Measurements from ENCODE around the gene PACSIN2. TPM values are rescaled to one million over a fixed set of nuclear protein-coding genes. Genes with fewer than 3 reads are reported as not detected.

The PACSIN2 gene
- total and polyA plus RNA-seq, 8 donors: 63.4 to 149 (median 66.2) TPM

DNA sequence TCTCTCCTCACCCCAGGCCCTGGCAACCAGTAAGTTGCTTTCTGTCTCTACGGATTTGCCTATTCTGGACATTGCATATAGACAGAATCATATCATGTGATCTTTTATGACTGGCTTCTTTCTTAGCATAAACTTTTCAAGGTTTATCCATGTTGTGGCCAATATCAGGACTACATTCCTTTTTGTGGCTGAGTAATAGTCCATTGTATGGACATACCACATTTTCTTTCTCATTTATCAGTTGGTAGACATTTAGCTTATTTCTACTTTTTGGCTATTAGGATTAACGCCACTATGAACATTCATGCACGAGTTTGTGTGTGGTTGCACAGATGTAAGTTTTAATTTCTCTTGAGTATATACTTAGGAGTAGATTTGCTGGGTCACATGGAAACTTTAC is 193.6 kb downstream of the PACSIN2 start:
- H3K4me1 ChIP-seq: peaks cover 4 to 5% of the 10 kb centered on the region in 2 donors
- ATAC-seq: no peak
- no peaks in the 10 kb centered on the region for H3K9me3 ChIP-seq
- no peak for DNase-seq
- H3K27me3 ChIP-seq: no peaks in the 10 kb centered on the region
- intact Hi-C loops (cut with DNase I): no loop called here
- peaks cover 0 to 72% of the 10 kb centered on the region in 2 donors for H3K36me3 ChIP-seq
- TF ChIP-seq, protein P1, sequence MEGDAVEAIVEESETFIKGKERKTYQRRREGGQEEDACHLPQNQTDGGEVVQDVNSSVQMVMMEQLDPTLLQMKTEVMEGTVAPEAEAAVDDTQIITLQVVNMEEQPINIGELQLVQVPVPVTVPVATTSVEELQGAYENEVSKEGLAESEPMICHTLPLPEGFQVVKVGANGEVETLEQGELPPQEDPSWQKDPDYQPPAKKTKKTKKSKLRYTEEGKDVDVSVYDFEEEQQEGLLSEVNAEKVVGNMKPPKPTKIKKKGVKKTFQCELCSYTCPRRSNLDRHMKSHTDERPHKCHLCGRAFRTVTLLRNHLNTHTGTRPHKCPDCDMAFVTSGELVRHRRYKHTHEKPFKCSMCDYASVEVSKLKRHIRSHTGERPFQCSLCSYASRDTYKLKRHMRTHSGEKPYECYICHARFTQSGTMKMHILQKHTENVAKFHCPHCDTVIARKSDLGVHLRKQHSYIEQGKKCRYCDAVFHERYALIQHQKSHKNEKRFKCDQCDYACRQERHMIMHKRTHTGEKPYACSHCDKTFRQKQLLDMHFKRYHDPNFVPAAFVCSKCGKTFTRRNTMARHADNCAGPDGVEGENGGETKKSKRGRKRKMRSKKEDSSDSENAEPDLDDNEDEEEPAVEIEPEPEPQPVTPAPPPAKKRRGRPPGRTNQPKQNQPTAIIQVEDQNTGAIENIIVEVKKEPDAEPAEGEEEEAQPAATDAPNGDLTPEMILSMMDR (IDR thresholded peaks at IDR 0.05): no peak
- H3K4me3 ChIP-seq: no peak overlapping the region
- H3K27ac ChIP-seq: no peak overlapping the region

DNA sequence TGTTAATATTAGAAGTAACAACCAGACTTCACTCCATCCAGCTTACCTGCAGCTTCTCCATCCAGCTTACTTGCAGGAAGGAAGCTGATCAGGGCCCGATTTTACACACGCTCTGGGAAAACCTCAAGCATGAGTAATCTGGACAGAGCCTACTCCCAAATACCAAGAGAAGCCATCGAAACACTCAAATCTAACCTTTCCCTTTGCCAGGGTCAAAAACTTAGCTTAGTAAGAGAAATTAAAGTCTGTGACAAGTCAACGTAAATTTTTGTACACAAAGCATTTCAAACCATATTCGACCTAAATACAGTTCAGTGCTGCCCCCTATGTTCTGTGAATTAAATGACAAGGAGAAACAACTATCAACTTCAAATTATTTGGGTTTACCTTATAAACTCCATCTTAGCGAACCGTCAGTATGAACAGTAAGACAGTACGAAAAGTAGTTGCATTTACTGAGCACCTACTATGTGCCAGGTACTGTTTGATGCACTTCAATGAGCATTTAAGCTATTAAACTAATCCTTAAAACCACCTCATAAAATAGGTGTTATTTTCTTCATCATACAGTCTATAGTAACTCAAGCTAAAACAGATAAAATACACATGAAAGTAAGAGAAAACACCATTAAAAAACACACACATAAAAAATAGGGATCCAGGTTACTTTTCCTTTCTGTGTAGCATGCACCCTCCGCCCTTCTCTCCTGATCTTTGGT is 194.7 kb downstream of the PACSIN2 start:
- Histone ChIP-seq H3K4me3 (no peak overlapping the region), H3K27ac (no peak overlapping the region), H3K4me1 (peaks cover 4 to 5% of the 10 kb centered on the region in 2 donors), H3K27me3 (no peaks in the 10 kb centered on the region), H3K36me3 (peaks cover 0 to 72% of the 10 kb centered on the region in 2 donors), H3K9me3 (no peaks in the 10 kb centered on the region)
- intact Hi-C loops (cut with DNase I): no loop called here
- peak; percentile 20 for ATAC-seq
- TF ChIP-seq, protein P1 (IDR thresholded peaks at IDR 0.05): peak in 1 of 2 donors; percentile 22
- DNase-seq: peak in 1 of 4 donors; percentile 58

Other genes with a start within 250 kb of the PACSIN2 start
- gene ARFGAP3, start 157.9 kb downstream of the PACSIN2 start, total RNA-seq: 10 to 100 TPM; 45.3 to 52.8 TPM
- 10 to 100 TPM; 42.4 to 58.1 (median 49.6) TPM for gene ARFGAP3, start 157.9 kb downstream of the PACSIN2 start, polyA plus RNA-seq (ENCODE audit: insufficient read length in 6 of 6)
- gene TTLL1, start 74.2 kb upstream of the PACSIN2 start, total RNA-seq: 1 to 10 TPM; 5.3 to 6.0 TPM
- gene TTLL1, start 74.2 kb upstream of the PACSIN2 start, polyA plus RNA-seq (ENCODE audit: insufficient read length in 6 of 6): 10 to 100 TPM; 14.5 to 19.1 (median 17.0) TPM
- gene BIK, start 95.6 kb upstream of the PACSIN2 start, total RNA-seq: 1 to 10 TPM; 2.0 to 3.1 TPM
- gene BIK, start 95.6 kb upstream of the PACSIN2 start, polyA plus RNA-seq (ENCODE audit: insufficient read length in 6 of 6): 1 to 10 TPM in 4 of 6 donors, under 1 TPM in 2; 0.78 to 1.7 (median 1.2) TPM
- 10 to 100 TPM; 15.0 to 16.6 TPM for gene MCAT, start 128.2 kb upstream of the PACSIN2 start, total RNA-seq
- gene MCAT, start 128.2 kb upstream of the PACSIN2 start, polyA plus RNA-seq (ENCODE audit: insufficient read length in 6 of 6): 10 to 100 TPM; 12.2 to 16.2 (median 15.4) TPM
- gene TSPO, start 136.4 kb upstream of the PACSIN2 start, total RNA-seq: 100 to 1,000 TPM; 195 to 276 TPM
- gene TSPO, start 136.4 kb upstream of the PACSIN2 start, polyA plus RNA-seq (ENCODE audit: insufficient read length in 6 of 6): 10 to 100 TPM; 29.0 to 54.6 (median 40.4) TPM
- 10 to 100 TPM; 26.4 to 42.1 TPM for gene TTLL12, start 172.0 kb upstream of the PACSIN2 start, total RNA-seq
- 10 to 100 TPM; 18.3 to 33.3 (median 21.9) TPM for gene TTLL12, start 172.0 kb upstream of the PACSIN2 start, polyA plus RNA-seq (ENCODE audit: insufficient read length in 6 of 6)

All from left lung (tissue), 10 donors.